Gastrocnemius medialis (tissue), 4 donors: ENCODE results near the gene UNC5B. TPM values are rescaled to one million over a fixed set of nuclear protein-coding genes. Genes with fewer than 3 reads are reported as not detected.

Experiments
- ATAC-seq, 2 donors: fragments of 150-250 bp; one replicate each; pipeline ENCODE4 v1.9.1; 2016
- DNase-seq, 2 donors: peaks; one replicate each; pipeline ENCODE4 v3.0.0-alpha.2; 2019
- H3K27ac ChIP-seq, 4 donors: fragments of 200-600 bp; sonication (generic); 1 replicate in 1 of 4; 2 replicates in 3 of 4; pipeline ENCODE4 v1.5.1; 2016 to 2018; ENCODE audit warnings: mild to moderate bottlenecking in 2 of 4, moderate library complexity in 1 of 4
- H3K27me3 ChIP-seq, 3 donors: fragments of 200-600 bp; sonication (generic) in 2 of 3; 1 replicate in 1 of 3; 2 replicates in 2 of 3; pipeline versions ENCODE4 v1.5.1 to v1.6.0; 2016 to 2019; ENCODE audit warnings: mild to moderate bottlenecking in 1 of 3, moderate library complexity in 1 of 3
- H3K36me3 ChIP-seq, 2 donors: fragments of 200-600 bp; sonication (generic) in 1 of 2; one replicate each; pipeline ENCODE4 v1.5.1; 2017 to 2018
- H3K4me1 ChIP-seq, 2 donors: fragments of 200-600 bp; sonication (generic) in 1 of 2; one replicate each; pipeline ENCODE4 v1.5.1; 2016 to 2017; ENCODE audit warnings: mild to moderate bottlenecking in 2 of 2
- H3K4me3 ChIP-seq, 4 donors: fragments of 200-600 bp; sonication (generic) in 3 of 4; 1 replicate in 1 of 4; 2 replicates in 3 of 4; pipeline ENCODE4 v1.5.1; 2016 to 2019; ENCODE audit warnings: mild to moderate bottlenecking in 2 of 4
- H3K9me3 ChIP-seq, 3 donors: fragments of 200-600 bp; sonication (generic) in 2 of 3; 1 replicate in 1 of 3; 2 replicates in 2 of 3; pipeline ENCODE4 v1.5.1; 2016 to 2019
- CTCF ChIP-seq, 5 experiments: fragments of 450-650 bp in 3 of 5; fragments of 200-600 bp in 2 of 5; sonication (generic) in 2 of 5; IDR thresholded peaks in 4 of 5; conservative IDR thresholded peaks in 1 of 5; 1 replicate in 4 of 5; 2 replicates in 1 of 5; pipeline ENCODE4 v1.5.1; 2016 to 2019; ENCODE audit warnings: antibody characterized with exemption in 5 of 5, mild to moderate bottlenecking in 3 of 5, moderate library complexity in 3 of 5
- POLR2A ChIP-seq, 2 donors: fragments of 450-650 bp; IDR thresholded peaks; one replicate each; pipeline ENCODE4 v1.6.1; 2017; ENCODE audit warnings: antibody characterized with exemption in 2 of 2, mild to moderate bottlenecking in 2 of 2, moderate library complexity in 2 of 2
- in situ Hi-C, 4 donors: fragments of 200-750 bp; cut with MboI; loops; one replicate each; pipeline versions ENCODE4 v1.15.0 to v1.8.0; 2017; ENCODE audit warnings: low sequenced_read_pairs in 4 of 4
- intact Hi-C: fragments of 100-400 bp; cut with DNase I; formaldehyde crosslinking; loops from one replicate; pipeline ENCODE4 v1.15.1; 2023; ENCODE audit warnings: low total_unique reads
- total RNA-seq, 4 donors: library from RNA; depleted of rRNA; stranded (reverse); fragments of >200 nt; gene quantifications; one replicate each; pipeline versions ENCODE4 v1.1.0 to v1.2.3, GENCODE V29; 2016

UNC5B gene
- total RNA-seq, 4 donors from 2014 or later: 0.65 to 1.2 (median 0.90) TPM

GRCh38 chr10:71280216-71280615, 67.8 kb downstream of the UNC5B start:
- Histone ChIP-seq H3K27ac (no peak overlapping the region), H3K27me3 (no peaks in the 10 kb centered on the region), H3K9me3 (no peaks in the 10 kb centered on the region), H3K4me1 (no peaks in the 10 kb centered on the region), H3K4me3 (no peak overlapping the region), H3K36me3 (no peaks in the 10 kb centered on the region)
- in situ Hi-C loops: loop anchor here in 3 of 4 donors (10.0 kb wide), 3 partner anchors 75 to 355 kb away; no protein-coding TSS in a partner anchor
- no peak for DNase-seq
- ATAC-seq: no peak
- intact Hi-C loops: no loop called here
- TF ChIP-seq POLR2A (IDR thresholded peaks at IDR 0.05) (no peak), CTCF (IDR thresholded peaks at IDR 0.05 in 4 of 5, conservative IDR thresholded peaks at IDR 0.05 in 1 of 5) (no peak)

- DNase-seq (no peak), ATAC-seq (no peak)
- TF ChIP-seq POLR2A (IDR thresholded peaks at IDR 0.05): no peak
- TF ChIP-seq CTCF (IDR thresholded peaks at IDR 0.05 in 4 of 5, conservative IDR thresholded peaks at IDR 0.05 in 1 of 5): no peak
- in situ Hi-C loops: loop anchor here in 3 of 4 donors (10.0 kb wide), 3 partner anchors 76 to 356 kb away; no protein-coding TSS in a partner anchor
- Histone ChIP-seq H3K4me3 (no peak overlapping the region), H3K9me3 (no peaks in the 10 kb centered on the region), H3K4me1 (no peaks in the 10 kb centered on the region), H3K36me3 (no peaks in the 10 kb centered on the region), H3K27ac (no peak overlapping the region), H3K27me3 (no peaks in the 10 kb centered on the region)
- intact Hi-C loops: no loop called here
Observed at GRCh38 chr10:71280825-71281224, 68.5 kb downstream of the UNC5B start.

- no peak for ATAC-seq
- Histone ChIP-seq H3K36me3 (no peaks in the 10 kb centered on the region), H3K27ac (no peak overlapping the region), H3K27me3 (no peaks in the 10 kb centered on the region), H3K9me3 (no peaks in the 10 kb centered on the region), H3K4me1 (no peaks in the 10 kb centered on the region), H3K4me3 (no peak overlapping the region)
- DNase-seq: no peak
- no peak for TF ChIP-seq CTCF (IDR thresholded peaks at IDR 0.05 in 4 of 5, conservative IDR thresholded peaks at IDR 0.05 in 1 of 5)
- no peak for TF ChIP-seq POLR2A (IDR thresholded peaks at IDR 0.05)
- in situ Hi-C loops (loop anchor here in 3 of 4 donors (10.0 kb wide), 3 partner anchors 77 to 357 kb away; no protein-coding TSS in a partner anchor), intact Hi-C loops (no loop called here)
Observed at GRCh38 chr10:71281646-71282322, 69.4 kb downstream of the UNC5B start.

GRCh38 chr10:71282323-71282680, 69.9 kb downstream of the UNC5B start:
- H3K36me3 ChIP-seq: no peaks in the 10 kb centered on the region
- no peaks in the 10 kb centered on the region for H3K9me3 ChIP-seq
- DNase-seq: no peak
- H3K27ac ChIP-seq: no peak overlapping the region
- intact Hi-C loops: no loop called here
- ATAC-seq: no peak
- in situ Hi-C loops: loop anchor here in 3 of 4 donors (10.0 kb wide), 3 partner anchors 78 to 358 kb away; no protein-coding TSS in a partner anchor
- no peaks in the 10 kb centered on the region for H3K27me3 ChIP-seq
- H3K4me1 ChIP-seq: no peaks in the 10 kb centered on the region
- TF ChIP-seq POLR2A (IDR thresholded peaks at IDR 0.05) (no peak), CTCF (IDR thresholded peaks at IDR 0.05 in 4 of 5, conservative IDR thresholded peaks at IDR 0.05 in 1 of 5) (no peak)
- no peak overlapping the region for H3K4me3 ChIP-seq
